ENCODE results near the gene TGFBI. TPM values are rescaled to one million over a fixed set of nuclear protein-coding genes. Genes with fewer than 3 reads are reported as not detected.

The TGFBI gene
- total and polyA plus RNA-seq, 9 of the 15 experiments (the other 6 are each of a cell fraction or from before 2014, with no cell fraction given): 0.05 to 0.62 (median 0.08) TPM; not detected in 6

- Histone ChIP-seq H3K9me3 (replicated peaks; ENCODE audit: control insufficient read depth, insufficient read depth, low read depth, low read length) (no peaks in the 10 kb centered on the region), H3K27ac (ENCODE audit: extremely low read depth, low read depth, low read length) (no peak overlapping the region), H3K27me3 (ENCODE audit: control insufficient read depth in 2 of 2, insufficient read depth in 2 of 2, low read length in 2 of 2) (peaks cover 3 to 26% of the 10 kb centered on the region in 2 experiments; a peak in 4 of 5 replicates), H3K4me1 (replicated peaks in 1 of 2; ENCODE audit: control insufficient read depth in 2 of 2, insufficient read depth in 2 of 2, low read length in 2 of 2) (peaks cover 0 to 5% of the 10 kb centered on the region in 2 experiments; a peak in 1 of 5 replicates), H3K9ac (ENCODE audit: insufficient read depth in 1 of 2, low read depth in 2 of 2, low read length in 2 of 2) (no peak overlapping the region), H3K4me2 (ENCODE audit: insufficient read depth, low read length) (no peak overlapping the region), H3K4me3 (no peak overlapping the region), H3K36me3 (ENCODE audit: control insufficient read depth, insufficient read depth, low read length) (no peaks in the 10 kb centered on the region), H3K79me2 (ENCODE audit: control insufficient read depth, insufficient read depth, low read length) (no peaks in the 10 kb centered on the region), H4K20me1 (replicated peaks; ENCODE audit: control insufficient read depth, insufficient read depth, low read length) (no peaks in the 10 kb centered on the region), H3K9me1 (ENCODE audit: control insufficient read depth, insufficient read depth, low read length) (no peaks in the 10 kb centered on the region), H2AFZ (ENCODE audit: low read depth, low read length) (no peak overlapping the region)
- ChIA-PET POLR2A (no interaction called here), CTCF (ENCODE audit: low intra/inter-chr PET ratio) (no interaction called here)
- FAIRE-seq (no peak), ATAC-seq (no peak), DNase-seq (ENCODE audit: extremely low read depth in 1 of 4, low spot score in 3 of 4) (no peak)
- in situ Hi-C loops (cut with MboI): no loop called here
- intact Hi-C loops (cut with micrococcal nuclease): no loop called here
- WGBS (ENCODE audit: insufficient coverage, low coverage, missing lambda C conversion rate): 20% methylated on average over 6 of the region's 6 CpGs
- BruUV-seq (replicated peaks): no TSS peak
- TF ChIP-seq MAFG (tag; conservative IDR thresholded peaks at IDR 0.05) (peak; percentile 64), ESRRB (CRISPR knock-in tag; IDR thresholded peaks at IDR 0.05; ENCODE audit: borderline replicate concordance) (no peak), CHD4 (IDR thresholded peaks at IDR 0.05; ENCODE audit: insufficient read depth, insufficient replicate concordance, low read depth, low read length, poor library complexity, severe bottlenecking) (no peak), U2AF2 (optimal IDR thresholded peaks at IDR 0.05; ENCODE audit: low read depth, low read length) (no peak), PHF8 (IDR thresholded peaks at IDR 0.05; ENCODE audit: borderline replicate concordance, low read length) (no peak), RFX7 (CRISPR knock-in tag; IDR thresholded peaks at IDR 0.05) (no peak), DACH1 (IDR thresholded peaks at IDR 0.05; ENCODE audit: partially characterized antibody) (no peak), CUX1 (CRISPR knock-in tag; IDR thresholded peaks at IDR 0.05) (no peak), CBFB (CRISPR knock-in tag; IDR thresholded peaks at IDR 0.05) (no peak), LARP7 (IDR thresholded peaks at IDR 0.05) (no peak), MAFF (IDR thresholded peaks at IDR 0.05; ENCODE audit: low read length) (peak; percentile 59), C11orf30 (IDR thresholded peaks at IDR 0.05; ENCODE audit: low read depth) (peak; percentile 42; the same call in 1 of the 2 replicates), SRSF1 (IDR thresholded peaks at IDR 0.05; ENCODE audit: low read depth, low read length) (no peak), ATF2 (CRISPR knock-in tag; IDR thresholded peaks at IDR 0.05) (no peak)
- TF ChIP-seq, protein P1, sequence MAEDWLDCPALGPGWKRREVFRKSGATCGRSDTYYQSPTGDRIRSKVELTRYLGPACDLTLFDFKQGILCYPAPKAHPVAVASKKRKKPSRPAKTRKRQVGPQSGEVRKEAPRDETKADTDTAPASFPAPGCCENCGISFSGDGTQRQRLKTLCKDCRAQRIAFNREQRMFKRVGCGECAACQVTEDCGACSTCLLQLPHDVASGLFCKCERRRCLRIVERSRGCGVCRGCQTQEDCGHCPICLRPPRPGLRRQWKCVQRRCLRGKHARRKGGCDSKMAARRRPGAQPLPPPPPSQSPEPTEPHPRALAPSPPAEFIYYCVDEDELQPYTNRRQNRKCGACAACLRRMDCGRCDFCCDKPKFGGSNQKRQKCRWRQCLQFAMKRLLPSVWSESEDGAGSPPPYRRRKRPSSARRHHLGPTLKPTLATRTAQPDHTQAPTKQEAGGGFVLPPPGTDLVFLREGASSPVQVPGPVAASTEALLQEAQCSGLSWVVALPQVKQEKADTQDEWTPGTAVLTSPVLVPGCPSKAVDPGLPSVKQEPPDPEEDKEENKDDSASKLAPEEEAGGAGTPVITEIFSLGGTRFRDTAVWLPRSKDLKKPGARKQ (CRISPR knock-in tag; IDR thresholded peaks at IDR 0.05): no peak
- TF ChIP-seq, protein P2, sequence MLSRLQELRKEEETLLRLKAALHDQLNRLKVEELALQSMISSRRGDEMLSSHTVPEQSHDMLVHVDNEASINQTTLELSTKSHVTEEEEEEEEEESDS (CRISPR knock-in tag; IDR thresholded peaks at IDR 0.05): no peak
These were observed 37.4 kb upstream of the TGFBI start for GRCh38 chr5:135991429-135991828.
